GM23338 (cell line): ENCODE measurements around the gene EPB41L4A.

Source experiments
- CREB1 ChIP-seq: fragments of 250-450 bp; sonication (Bioruptor Pico); IDR thresholded peaks from 2 replicates; pipeline ENCODE4 v1.5.0; 2020; ENCODE audit warnings: low read depth, mild to moderate bottlenecking, moderate library complexity
- EZH2 ChIP-seq: fragments of 200-600 bp; sonication (generic); IDR thresholded peaks from one replicate; pipeline ENCODE4 v1.8.0; 2017; ENCODE audit warnings: antibody characterized with exemption, mild to moderate bottlenecking, low read depth; ENCODE audit not compliant: unreplicated experiment
- EZH2phosphoT487 ChIP-seq: fragments of 200-600 bp; sonication (generic); IDR thresholded peaks from one replicate; pipeline ENCODE4 v1.8.1; 2018; ENCODE audit warnings: antibody characterized with exemption; ENCODE audit not compliant: unreplicated experiment
- JUNB ChIP-seq: IDR thresholded peaks from one replicate; pipeline ENCODE4 v1.6.1; 2016; ENCODE audit warnings: antibody characterized with exemption; ENCODE audit not compliant: unreplicated experiment
- NANOG ChIP-seq: IDR thresholded peaks from 2 replicates; pipeline ENCODE4 v1.6.1; 2016; ENCODE audit warnings: antibody characterized with exemption, borderline replicate concordance
- POLR2AphosphoS5 ChIP-seq: IDR thresholded peaks from 2 replicates; pipeline ENCODE4 v1.6.1; 2016; ENCODE audit warnings: antibody characterized with exemption, low read depth
- STAT1 ChIP-seq: IDR thresholded peaks from one replicate; pipeline ENCODE4 v1.6.1; 2016; ENCODE audit warnings: antibody characterized with exemption; ENCODE audit not compliant: unreplicated experiment
- ZNF331 ChIP-seq: fragments of 250-450 bp; sonication (Bioruptor Pico); IDR thresholded peaks from 2 replicates; pipeline ENCODE4 v1.5.0; 2020; ENCODE audit warnings: low read depth, mild to moderate bottlenecking, moderate library complexity
- TF ChIP-seq, protein P1 (sequence below), 2 experiments: fragments of 200-600 bp in 1 of 2; sonication (generic) in 1 of 2; conservative IDR thresholded peaks; 2 replicates each; pipeline versions ENCODE4 v1.5.1 to v1.6.1; 2016 to 2017; ENCODE audit warnings: antibody characterized with exemption in 2 of 2, low read depth in 2 of 2, mild to moderate bottlenecking in 2 of 2, moderate library complexity in 1 of 2
- TF ChIP-seq, protein P2 (sequence below): IDR thresholded peaks from one replicate; pipeline ENCODE4 v1.6.1; 2018; ENCODE audit warnings: antibody characterized with exemption; ENCODE audit not compliant: unreplicated experiment
- TF ChIP-seq, protein P3 (sequence below): IDR thresholded peaks from 2 replicates; pipeline ENCODE4 v1.6.1; 2016; ENCODE audit warnings: antibody characterized with exemption
- TF ChIP-seq, protein P4 (sequence below): fragments of 250-450 bp; sonication (Bioruptor Pico); IDR thresholded peaks from 2 replicates; pipeline ENCODE4 v1.5.0; 2020; ENCODE audit warnings: mild to moderate bottlenecking, moderate library complexity

DNA sequence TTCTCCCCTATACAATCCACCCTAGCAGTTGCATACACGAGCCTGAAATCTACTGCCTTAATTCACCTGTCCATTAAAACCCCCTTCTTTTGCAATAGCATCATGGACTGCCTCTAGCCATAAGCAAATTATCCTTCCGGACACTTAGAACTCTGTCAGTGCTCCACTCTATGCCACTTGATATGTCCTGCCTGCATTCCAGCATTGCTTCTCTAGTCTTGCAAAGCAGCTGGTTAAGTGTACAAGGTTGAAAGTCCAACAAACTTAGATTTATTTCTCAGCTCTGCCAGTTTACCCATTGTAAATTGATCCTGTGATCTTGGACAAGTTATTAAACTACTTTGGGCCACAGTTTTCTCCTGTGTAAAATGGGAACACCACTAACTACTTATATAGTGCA, 197.9 kb downstream of the EPB41L4A start:
- TF ChIP-seq, protein P1, sequence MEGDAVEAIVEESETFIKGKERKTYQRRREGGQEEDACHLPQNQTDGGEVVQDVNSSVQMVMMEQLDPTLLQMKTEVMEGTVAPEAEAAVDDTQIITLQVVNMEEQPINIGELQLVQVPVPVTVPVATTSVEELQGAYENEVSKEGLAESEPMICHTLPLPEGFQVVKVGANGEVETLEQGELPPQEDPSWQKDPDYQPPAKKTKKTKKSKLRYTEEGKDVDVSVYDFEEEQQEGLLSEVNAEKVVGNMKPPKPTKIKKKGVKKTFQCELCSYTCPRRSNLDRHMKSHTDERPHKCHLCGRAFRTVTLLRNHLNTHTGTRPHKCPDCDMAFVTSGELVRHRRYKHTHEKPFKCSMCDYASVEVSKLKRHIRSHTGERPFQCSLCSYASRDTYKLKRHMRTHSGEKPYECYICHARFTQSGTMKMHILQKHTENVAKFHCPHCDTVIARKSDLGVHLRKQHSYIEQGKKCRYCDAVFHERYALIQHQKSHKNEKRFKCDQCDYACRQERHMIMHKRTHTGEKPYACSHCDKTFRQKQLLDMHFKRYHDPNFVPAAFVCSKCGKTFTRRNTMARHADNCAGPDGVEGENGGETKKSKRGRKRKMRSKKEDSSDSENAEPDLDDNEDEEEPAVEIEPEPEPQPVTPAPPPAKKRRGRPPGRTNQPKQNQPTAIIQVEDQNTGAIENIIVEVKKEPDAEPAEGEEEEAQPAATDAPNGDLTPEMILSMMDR (conservative IDR thresholded peaks at IDR 0.05; ENCODE audit: low read depth in 2 of 2): no peak
- TF ChIP-seq STAT1 (no peak), EZH2 (no peak), POLR2AphosphoS5 (no peak), EZH2phosphoT487 (no peak), NANOG (no peak), CREB1 (CRISPR knock-in tag) (no peak), ZNF331 (CRISPR knock-in tag) (no peak), JUNB (no peak)
- TF ChIP-seq, protein P2, sequence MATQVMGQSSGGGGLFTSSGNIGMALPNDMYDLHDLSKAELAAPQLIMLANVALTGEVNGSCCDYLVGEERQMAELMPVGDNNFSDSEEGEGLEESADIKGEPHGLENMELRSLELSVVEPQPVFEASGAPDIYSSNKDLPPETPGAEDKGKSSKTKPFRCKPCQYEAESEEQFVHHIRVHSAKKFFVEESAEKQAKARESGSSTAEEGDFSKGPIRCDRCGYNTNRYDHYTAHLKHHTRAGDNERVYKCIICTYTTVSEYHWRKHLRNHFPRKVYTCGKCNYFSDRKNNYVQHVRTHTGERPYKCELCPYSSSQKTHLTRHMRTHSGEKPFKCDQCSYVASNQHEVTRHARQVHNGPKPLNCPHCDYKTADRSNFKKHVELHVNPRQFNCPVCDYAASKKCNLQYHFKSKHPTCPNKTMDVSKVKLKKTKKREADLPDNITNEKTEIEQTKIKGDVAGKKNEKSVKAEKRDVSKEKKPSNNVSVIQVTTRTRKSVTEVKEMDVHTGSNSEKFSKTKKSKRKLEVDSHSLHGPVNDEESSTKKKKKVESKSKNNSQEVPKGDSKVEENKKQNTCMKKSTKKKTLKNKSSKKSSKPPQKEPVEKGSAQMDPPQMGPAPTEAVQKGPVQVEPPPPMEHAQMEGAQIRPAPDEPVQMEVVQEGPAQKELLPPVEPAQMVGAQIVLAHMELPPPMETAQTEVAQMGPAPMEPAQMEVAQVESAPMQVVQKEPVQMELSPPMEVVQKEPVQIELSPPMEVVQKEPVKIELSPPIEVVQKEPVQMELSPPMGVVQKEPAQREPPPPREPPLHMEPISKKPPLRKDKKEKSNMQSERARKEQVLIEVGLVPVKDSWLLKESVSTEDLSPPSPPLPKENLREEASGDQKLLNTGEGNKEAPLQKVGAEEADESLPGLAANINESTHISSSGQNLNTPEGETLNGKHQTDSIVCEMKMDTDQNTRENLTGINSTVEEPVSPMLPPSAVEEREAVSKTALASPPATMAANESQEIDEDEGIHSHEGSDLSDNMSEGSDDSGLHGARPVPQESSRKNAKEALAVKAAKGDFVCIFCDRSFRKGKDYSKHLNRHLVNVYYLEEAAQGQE: no peak
- TF ChIP-seq, protein P3, sequence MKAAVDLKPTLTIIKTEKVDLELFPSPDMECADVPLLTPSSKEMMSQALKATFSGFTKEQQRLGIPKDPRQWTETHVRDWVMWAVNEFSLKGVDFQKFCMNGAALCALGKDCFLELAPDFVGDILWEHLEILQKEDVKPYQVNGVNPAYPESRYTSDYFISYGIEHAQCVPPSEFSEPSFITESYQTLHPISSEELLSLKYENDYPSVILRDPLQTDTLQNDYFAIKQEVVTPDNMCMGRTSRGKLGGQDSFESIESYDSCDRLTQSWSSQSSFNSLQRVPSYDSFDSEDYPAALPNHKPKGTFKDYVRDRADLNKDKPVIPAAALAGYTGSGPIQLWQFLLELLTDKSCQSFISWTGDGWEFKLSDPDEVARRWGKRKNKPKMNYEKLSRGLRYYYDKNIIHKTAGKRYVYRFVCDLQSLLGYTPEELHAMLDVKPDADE: no peak
- TF ChIP-seq, protein P4, sequence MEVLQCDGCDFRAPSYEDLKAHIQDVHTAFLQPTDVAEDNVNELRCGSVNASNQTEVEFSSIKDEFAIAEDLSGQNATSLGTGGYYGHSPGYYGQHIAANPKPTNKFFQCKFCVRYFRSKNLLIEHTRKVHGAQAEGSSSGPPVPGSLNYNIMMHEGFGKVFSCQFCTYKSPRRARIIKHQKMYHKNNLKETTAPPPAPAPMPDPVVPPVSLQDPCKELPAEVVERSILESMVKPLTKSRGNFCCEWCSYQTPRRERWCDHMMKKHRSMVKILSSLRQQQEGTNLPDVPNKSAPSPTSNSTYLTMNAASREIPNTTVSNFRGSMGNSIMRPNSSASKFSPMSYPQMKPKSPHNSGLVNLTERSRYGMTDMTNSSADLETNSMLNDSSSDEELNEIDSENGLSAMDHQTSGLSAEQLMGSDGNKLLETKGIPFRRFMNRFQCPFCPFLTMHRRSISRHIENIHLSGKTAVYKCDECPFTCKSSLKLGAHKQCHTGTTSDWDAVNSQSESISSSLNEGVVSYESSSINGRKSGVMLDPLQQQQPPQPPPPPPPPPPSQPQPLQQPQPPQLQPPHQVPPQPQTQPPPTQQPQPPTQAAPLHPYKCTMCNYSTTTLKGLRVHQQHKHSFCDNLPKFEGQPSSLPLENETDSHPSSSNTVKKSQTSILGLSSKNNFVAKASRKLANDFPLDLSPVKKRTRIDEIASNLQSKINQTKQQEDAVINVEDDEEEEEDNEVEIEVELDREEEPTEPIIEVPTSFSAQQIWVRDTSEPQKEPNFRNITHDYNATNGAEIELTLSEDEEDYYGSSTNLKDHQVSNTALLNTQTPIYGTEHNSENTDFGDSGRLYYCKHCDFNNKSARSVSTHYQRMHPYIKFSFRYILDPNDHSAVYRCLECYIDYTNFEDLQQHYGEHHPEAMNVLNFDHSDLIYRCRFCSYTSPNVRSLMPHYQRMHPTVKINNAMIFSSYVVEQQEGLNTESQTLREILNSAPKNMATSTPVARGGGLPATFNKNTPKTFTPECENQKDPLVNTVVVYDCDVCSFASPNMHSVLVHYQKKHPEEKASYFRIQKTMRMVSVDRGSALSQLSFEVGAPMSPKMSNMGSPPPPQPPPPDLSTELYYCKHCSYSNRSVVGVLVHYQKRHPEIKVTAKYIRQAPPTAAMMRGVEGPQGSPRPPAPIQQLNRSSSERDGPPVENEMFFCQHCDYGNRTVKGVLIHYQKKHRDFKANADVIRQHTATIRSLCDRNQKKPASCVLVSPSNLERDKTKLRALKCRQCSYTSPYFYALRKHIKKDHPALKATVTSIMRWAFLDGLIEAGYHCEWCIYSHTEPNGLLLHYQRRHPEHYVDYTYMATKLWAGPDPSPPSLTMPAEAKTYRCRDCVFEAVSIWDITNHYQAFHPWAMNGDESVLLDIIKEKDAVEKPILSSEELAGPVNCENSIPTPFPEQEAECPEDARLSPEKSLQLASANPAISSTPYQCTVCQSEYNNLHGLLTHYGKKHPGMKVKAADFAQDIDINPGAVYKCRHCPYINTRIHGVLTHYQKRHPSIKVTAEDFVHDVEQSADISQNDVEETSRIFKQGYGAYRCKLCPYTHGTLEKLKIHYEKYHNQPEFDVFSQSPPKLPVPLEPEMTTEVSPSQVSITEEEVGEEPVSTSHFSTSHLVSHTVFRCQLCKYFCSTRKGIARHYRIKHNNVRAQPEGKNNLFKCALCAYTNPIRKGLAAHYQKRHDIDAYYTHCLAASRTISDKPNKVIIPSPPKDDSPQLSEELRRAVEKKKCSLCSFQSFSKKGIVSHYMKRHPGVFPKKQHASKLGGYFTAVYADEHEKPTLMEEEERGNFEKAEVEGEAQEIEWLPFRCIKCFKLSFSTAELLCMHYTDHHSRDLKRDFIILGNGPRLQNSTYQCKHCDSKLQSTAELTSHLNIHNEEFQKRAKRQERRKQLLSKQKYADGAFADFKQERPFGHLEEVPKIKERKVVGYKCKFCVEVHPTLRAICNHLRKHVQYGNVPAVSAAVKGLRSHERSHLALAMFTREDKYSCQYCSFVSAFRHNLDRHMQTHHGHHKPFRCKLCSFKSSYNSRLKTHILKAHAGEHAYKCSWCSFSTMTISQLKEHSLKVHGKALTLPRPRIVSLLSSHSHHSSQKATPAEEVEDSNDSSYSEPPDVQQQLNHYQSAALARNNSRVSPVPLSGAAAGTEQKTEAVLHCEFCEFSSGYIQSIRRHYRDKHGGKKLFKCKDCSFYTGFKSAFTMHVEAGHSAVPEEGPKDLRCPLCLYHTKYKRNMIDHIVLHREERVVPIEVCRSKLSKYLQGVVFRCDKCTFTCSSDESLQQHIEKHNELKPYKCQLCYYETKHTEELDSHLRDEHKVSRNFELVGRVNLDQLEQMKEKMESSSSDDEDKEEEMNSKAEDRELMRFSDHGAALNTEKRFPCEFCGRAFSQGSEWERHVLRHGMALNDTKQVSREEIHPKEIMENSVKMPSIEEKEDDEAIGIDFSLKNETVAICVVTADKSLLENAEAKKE (CRISPR knock-in tag): no peak
